ENCODE results near the gene CACNA1D.

Gene CACNA1D

DNA sequence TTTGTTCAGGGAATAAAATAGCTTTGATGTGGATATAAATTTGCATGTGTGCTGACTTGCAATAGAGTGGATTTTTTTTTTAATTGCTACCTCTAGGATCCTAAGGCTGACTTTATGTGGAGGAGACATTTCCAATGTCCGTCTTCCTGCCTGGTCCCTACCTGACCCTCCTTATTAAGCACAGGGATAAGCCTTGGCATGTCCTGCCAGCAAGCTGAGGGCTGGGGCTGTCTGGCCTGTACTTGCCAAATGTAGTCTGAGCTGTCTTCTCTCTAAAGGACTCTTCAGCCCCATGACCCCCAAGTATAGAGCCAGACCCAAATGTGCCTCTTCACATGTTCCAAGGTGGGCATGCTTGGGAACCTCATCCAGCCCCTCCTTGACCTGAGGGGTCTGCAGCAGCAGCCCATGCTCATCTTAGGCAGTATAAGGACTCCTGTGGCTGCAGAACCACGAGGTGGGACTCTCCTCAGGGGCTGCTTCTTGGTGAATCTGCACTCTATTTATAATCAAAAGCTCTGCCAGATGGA, 88.8 kb downstream of the CACNA1D start:
- DNase-seq = no peak

DNA sequence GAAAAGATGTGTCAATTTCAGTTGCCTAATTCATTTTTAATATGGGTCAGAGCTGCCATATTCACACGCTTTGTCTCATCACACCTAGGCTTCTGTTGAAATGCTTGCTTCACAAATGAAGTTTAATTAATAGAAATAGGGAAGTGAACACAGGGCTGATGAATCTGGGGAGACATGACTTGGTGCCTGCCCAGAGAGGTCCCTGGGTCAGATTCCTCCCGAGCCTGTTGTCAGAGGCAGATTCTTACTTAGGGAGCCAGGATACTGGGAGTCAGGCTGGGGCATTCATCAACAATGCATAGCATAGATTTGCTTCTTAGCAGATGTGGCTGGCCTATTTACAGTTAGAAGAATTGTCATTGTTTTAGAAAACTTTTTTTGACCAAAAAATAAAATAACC, 90.6 kb downstream of the CACNA1D start:
- DNase-seq = no peak

- DNase-seq = no peak
Observed at GRCh38 chr3:53585627-53586026, 91.2 kb downstream of the CACNA1D start.

- no peak for DNase-seq
Observed at GRCh38 chr3:53588122-53588521, 93.7 kb downstream of the CACNA1D start.

DNA sequence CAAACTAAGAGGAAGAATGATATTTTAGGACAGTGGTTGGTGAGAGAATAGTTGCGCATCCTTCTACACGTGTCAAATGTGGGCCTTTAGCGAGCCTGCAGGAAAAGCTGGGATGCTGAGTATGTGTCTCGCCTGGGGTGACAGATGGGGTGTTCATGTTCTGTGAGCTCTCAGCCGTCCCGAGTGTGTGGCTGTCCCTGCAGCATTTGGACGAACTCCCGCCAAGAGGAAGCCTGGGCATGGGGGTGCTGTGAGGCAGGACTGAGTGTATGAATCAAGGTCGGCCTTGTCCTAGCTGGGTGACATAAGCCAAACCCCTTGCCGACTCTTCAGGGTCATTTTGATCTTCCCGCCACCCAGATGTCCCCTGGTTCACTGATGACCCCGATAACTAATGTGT, 94.8 kb downstream of the CACNA1D start:
- DNase-seq = no peak

DNA sequence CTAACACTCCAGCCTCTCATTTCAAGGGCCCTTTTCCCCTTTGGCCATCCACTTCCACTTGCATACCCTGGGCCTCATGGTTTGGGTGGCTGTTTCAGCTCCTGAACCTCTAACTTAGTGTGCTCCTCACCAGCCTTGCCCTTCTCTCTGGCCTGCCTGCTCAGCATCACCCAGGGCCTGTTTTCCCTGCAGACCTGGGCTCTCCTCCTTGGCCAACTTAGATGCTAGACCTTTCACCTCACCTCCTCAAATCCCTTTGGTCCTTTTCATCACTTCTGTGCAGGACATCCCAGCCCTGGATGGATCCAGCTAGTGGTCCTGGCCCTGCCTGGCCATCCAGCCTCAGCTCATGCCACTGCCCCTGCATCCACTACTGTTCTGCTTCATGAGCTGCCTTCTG, 95.4 kb downstream of the CACNA1D start:
- no peak for DNase-seq

DNA sequence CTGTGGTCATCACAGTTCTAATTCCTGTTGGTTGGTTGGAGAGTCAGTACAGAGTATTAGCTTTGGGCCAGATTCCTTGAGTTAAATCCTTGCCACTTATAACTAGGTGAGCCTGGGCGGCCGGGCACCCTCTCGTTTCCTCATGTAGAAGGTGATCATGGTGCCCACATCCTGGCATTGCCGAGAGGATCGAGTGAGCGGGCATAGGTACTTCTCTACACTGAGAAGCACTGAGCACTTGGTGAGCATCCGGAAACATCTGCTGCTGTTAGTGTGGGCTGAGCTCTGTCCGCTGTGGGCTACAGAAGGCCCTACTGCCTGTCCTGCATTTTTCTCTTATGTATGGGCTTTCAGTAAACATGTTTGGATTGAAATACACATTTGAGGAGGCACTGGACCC, 96.2 kb downstream of the CACNA1D start:
- no peak for DNase-seq

DNA sequence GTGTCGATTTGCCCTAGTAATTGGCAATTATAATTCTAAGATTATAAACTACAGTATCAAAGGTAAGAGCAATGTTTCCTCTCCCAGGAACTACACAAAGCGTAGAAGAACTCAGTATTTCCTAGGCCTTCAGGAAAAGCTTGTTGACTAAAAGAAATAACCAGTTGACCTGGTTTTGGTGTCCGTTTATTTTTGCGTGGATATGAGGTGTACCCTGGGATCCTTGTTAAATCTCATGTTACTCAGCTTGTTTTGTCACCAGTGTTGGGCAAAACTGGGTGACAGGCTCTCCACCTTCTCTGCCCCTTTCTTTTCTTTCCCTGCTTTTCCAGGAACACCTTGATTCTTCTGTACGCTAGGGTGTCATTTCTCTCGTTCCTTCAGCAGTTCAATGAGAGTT, 97.2 kb downstream of the CACNA1D start:
- no peak for DNase-seq

GRCh38 chr3:53592862-53593261, 98.5 kb downstream of the CACNA1D start:
- DNase-seq = no peak

DNA sequence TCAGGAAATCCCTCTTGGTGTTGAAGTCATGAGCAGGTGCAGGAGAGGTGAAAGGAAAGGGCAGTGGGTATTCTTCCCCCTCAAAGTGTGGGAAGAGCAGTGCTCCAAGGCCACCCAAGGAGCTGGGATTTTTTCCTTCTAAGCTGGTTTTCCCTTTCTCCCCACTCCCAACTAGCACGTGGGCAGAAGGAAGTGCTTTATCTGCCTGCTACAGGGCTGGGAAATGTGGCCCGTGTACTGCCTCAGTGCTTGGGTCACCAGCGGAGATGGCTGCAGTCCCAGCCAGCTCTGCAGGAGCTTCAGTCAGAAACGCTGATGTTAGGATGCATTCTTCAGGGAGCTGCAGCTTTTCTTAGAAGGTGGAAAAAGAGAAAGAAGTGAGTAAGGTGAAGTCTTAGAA, 99.2 kb downstream of the CACNA1D start:
- no peak for DNase-seq

DNA sequence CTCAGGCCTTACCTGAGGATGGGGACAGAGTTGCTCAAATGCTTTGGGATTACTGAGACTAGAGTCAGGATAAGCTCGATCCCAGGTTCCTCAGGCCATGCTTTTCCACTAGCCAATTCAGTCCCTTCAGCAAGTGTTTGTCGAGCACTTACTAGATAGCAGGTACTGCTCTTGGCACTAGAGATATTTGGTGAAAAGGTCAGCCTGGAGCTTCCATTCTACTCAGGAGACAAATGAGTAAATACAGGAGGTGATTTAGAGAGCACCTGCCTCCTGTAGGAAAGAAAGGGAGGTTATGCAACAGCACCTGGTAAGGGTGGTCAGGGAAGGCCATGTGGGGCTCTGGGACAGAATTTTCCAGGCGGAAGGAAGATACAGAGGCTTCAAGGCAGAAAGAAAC, 99.9 kb downstream of the CACNA1D start:
- DNase-seq = no peak

- DNase-seq = no peak
Observed at GRCh38 chr3:53595660-53596059, 101.2 kb downstream of the CACNA1D start.

GRCh38 chr3:53597136-53597915, 102.9 kb downstream of the CACNA1D start:
- no peak for DNase-seq

- DNase-seq = no peak
Observed at GRCh38 chr3:53599771-53600170, 105.4 kb downstream of the CACNA1D start.

DNA sequence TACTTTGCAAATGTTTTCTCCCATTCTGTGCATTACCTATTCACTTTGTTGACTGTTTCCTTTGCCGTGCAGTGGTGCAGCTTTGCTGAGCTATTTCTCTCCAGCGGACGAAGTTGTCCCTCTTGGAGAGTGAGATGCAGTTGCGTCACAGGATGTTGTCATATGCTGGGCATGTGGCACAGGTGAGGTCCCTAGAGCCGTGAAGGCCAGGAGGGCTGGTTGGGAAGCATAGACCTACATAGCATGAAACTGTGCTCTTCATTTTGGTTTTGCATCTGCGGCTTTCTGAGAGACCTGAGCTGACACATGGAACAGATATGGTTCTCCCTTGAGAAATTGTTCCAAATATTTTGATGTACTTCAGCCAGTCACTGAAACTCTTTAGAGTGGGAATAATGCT, 108.5 kb downstream of the CACNA1D start:
- DNase-seq = no peak

- DNase-seq = no peak
Observed at GRCh38 chr3:53604232-53604631, 109.8 kb downstream of the CACNA1D start.

GRCh38 chr3:53606793-53607192, 112.4 kb downstream of the CACNA1D start:
- DNase-seq = no peak

GRCh38 chr3:53612508-53612907, 118.1 kb downstream of the CACNA1D start:
- DNase-seq = no peak

DNA sequence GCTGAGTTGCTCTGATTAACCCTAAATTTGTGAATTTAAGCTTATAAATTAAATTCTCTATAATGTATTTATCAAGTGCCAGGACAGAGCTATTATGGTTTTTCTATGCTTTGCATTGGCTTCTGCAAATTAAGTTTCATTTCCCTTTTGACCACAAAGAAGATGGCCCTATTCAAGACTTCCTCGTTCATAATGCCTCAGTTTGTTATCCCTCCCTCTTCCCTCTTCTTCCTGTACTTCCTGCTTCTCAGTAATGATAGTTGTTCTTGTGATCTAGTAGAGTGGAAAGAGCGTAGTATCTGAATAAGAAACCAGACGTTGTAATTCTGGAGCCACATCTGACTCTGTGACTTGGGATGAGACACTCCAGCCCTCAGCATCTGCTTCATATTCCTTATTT, 118.7 kb downstream of the CACNA1D start:
- no peak for DNase-seq

- no peak for DNase-seq
Observed at GRCh38 chr3:53614307-53614706, 119.9 kb downstream of the CACNA1D start.

GRCh38 chr3:53616321-53616720, 121.9 kb downstream of the CACNA1D start:
- no peak for DNase-seq

GRCh38 chr3:53616971-53617892, 122.8 kb downstream of the CACNA1D start:
- DNase-seq = no peak

GRCh38 chr3:53617893-53618523, 123.6 kb downstream of the CACNA1D start:
- DNase-seq = no peak

Data from stimulated activated naive CD4-positive, alpha-beta T cell (primary cell).